GM19351 (cell line): ENCODE measurements around the gene EFCAB11.

Source experiments
- ATAC-seq: cut with Tn5 transposase; IDR thresholded peaks from one replicate; pipeline ENCODE4 v1.9.1; 2021; ENCODE audit warnings: mild to moderate bottlenecking, moderate library complexity; ENCODE audit not compliant: unreplicated experiment

The EFCAB11 gene

DNA sequence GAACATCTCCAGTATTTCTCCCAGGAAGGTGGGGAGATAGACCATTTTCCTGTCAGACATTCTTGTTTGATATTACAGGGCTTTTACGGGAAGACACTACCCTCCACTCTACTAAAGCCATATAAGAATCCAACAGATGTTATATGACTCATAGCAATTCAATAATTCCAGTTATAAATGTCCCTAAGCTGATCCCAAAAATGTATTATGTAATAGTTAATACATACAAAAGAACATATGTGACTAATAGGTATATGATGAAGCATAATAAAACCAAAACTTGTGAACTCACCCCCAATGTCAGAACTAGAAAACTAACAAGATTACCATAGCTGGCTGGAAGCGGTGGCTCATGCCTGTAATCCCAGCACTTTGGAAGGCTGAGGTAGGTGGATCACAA, 84.2 kb downstream of the EFCAB11 start:
- no peak for ATAC-seq

DNA sequence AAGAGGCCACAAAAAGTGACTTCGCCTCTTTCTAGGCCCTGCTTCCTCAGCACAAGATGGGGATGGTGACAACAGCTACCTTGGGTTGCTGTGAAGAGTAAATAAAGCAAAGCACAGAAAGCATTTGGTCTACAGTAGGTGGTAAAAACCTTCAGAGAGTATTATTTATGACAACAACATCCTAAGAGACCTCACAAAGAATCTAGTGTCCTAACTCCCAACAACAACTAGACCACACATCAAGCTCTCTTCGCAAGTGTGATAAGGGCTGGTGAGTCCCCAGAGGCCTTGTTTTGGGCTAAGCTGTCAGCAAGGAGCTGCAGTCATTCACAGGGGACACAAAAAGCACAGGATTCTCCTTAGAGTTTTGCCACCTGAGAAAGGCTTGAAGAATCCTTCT, 84.9 kb downstream of the EFCAB11 start:
- ATAC-seq = no peak

GRCh38 chr14:89866458-89866857, 88.1 kb downstream of the EFCAB11 start:
- no peak for ATAC-seq

DNA sequence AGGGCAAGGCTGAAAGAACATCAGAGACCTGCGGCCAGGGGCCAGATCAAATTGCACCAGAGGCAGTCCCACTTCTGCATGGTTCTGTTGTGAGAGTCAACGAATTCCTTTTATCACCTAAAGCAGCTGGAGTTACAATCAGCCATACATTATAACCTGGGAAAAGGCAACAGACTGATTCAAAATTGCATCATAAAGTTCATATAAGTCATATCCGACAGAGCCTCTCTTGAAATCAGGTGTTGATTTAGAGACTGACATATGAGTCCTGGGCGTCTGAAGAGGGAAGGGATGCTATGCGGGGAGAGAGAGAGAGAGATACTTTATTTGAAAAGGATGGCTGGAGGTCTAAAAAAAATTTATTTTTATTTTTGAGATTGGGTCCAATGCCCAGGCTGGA, 89.4 kb downstream of the EFCAB11 start:
- no peak for ATAC-seq

GRCh38 chr14:89862856-89863255, 91.7 kb downstream of the EFCAB11 start:
- no peak for ATAC-seq

DNA sequence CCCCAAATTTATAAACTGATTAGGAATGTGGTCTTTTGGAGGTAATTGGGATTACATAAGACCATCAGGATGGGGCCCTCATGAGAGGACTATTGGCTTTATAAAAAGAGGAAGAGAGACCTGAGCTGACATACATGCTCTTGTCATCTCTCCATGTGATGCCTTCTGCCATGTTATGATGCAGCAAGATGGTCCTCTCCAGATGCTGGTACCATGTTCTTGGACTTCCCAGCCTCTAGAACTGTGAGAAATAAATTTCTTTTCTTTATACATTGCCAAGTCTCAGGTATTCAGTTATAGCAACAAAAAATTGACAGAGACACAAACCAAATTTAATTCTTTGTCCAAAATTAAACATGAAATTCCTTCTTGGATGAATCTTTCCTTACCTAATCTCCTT, 92.9 kb downstream of the EFCAB11 start:
- ATAC-seq = no peak

DNA sequence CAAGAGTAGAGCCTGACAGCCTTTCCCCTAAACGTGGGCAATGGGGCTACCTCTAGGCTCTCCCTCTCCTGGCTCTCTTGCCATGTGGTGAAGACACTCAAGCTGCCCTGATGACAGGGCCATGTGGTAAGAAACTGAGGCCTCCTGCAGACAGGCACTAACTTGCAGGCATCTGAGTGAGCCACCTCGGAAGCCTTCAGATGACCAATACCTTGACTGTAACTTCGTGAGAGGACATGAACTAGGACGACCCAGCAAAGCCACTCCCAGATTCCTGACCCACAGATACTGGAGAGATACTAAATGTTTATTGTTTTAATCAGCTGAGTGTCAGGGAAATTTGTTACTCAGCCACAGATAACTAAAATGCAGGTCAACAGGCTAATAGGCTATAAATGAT, 96.4 kb downstream of the EFCAB11 start:
- ATAC-seq = no peak

DNA sequence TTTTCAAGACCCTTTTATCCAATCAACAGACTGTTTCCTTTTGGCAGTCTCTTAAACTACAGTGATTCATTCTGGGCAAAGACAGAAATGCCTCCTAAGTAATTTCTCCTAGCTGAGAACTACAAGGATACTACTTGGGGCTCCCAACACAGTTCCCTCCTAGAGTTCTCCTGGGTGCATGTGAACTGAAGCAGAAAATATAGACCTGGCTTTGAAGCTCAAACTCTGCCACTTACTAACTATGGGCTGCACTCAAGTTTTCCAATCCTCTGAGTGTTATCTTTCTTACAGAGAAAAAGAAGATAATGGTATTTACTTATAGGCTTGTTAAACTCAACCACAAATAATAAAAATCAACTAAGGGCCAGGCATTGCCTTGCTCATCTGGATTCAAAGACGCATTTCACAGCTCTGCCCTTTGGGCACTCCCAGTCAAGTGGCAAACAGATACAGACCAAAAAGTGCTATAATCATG, 97.6 kb downstream of the EFCAB11 start:
- no peak for ATAC-seq

DNA sequence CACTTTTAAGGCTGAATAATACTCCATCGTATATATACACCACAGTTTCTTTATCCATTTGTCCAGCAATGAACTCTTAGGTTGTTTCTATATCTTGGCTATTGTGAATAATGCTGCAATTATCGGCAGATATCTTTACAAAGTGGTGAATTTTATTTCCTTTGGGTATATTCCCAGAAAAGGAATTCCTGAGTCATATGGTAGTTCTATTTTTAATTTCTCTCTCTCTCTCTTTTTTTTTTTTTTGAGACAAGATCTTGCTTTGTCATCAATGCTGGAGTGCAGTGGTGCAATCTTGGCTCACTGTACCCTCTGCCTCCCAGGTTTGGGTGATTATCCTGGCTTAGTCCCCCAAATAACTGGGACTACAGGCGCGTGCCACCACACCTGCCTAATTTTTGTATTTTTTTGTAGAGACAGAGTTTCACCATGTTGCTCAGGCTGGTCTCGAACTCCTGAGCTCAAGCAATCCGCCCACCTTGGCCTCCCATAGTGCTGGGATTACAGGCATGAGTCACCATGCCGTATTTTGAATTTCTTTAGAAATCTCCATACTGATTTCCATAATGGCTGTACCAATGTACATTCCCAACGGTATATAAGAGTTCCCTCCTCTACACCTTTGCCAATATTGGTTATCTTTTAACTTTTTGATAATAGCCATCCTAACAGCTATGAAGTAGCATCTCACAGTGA, 98.4 kb downstream of the EFCAB11 start:
- ATAC-seq = no peak

- no peak for ATAC-seq
Measured at GRCh38 chr14:89853936-89854693, 100.4 kb downstream of the EFCAB11 start.

GRCh38 chr14:89851106-89851505, 103.4 kb downstream of the EFCAB11 start:
- ATAC-seq = no peak

DNA sequence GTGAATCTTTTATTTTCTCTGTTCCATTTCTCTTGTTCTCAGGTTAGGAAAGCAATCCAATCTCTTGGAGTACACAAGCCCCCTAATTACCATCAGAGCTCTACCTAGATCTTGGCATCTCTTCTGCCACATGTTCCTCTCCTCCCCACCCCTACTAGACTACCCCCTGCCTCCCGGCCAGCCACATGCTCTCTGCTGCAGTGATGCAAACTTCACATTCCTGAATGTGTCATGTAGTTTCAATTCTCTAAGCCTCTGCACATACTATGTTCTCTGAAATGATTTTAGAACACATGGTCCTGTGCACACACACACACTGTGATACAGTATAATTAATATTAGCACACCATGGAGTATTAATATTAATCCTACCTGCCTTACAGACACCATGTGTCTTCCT, 104.6 kb downstream of the EFCAB11 start:
- ATAC-seq = no peak

GRCh38 chr14:89848165-89848564, 106.4 kb downstream of the EFCAB11 start:
- ATAC-seq = no peak

DNA sequence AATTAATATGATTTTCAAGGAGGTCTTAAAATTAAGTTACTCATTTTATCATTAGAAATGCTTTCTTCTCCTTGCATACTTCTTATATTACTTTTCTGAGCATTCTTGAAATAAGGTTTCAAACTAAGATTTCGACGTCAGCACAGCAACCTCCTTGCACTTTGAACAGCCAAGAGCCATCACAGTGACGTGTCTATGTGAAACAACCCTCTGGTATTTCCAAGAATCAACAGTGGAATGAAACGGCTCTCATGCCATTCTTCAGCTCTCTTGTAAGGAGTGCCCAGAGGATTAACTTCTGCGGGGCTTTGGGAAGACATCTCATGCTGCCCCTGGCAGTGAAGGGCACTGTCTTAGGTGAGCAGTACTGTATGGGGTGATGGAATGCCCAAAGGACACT, 109.2 kb downstream of the EFCAB11 start:
- no peak for ATAC-seq

DNA sequence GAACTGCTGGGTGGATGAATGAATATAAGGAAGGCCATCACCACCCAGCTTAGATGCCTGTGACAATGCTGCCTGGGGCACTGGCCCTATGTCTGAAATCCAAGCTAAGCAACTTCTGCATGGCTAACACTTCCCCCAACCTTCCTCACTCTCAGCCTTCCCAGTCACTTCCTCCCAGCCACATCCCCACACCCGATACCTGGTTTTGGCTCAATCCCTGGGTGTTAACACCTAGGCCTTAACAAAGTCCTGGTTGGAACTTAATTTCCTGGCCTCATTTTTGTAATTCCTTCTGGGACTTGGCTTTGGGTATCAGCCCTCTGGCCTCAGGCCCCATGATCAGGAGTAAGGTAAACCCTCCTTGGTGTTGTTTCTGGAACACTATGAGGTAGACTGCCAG, 110.0 kb downstream of the EFCAB11 start:
- no peak for ATAC-seq

- no peak for ATAC-seq
Measured at GRCh38 chr14:89842837-89843236, 111.7 kb downstream of the EFCAB11 start.

GRCh38 chr14:89841851-89842250, 112.7 kb downstream of the EFCAB11 start:
- no peak for ATAC-seq

DNA sequence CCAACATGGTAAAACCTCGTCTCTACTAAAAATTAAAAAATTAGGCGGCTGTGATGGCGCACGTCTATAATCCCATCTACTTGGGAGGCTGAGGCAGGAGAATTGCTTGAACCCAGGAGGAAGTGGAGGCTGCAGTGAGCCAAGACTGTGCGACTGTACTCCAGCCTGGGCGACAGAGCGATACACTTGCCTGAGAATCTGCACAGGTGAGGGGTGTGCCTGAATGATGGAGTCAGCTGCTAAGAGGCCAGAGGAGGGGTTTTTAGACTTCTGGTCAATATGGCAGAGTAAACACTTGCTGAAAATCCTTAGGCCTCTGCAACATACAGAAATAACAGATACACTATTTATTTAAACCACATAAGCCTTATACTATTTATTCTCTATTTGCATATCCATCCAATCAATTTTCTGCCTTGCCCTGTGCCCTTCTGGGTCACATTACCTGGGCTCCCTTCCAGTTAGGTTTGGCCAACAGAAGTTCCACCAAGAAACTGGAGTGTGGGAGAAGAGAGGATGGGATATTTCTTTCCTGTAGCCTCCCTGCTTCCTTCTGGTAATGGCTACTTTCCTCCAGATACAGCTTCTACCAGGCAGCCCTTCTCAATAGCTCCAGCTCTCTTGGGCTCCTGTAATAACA, 117.6 kb downstream of the EFCAB11 start:
- ATAC-seq = no peak

DNA sequence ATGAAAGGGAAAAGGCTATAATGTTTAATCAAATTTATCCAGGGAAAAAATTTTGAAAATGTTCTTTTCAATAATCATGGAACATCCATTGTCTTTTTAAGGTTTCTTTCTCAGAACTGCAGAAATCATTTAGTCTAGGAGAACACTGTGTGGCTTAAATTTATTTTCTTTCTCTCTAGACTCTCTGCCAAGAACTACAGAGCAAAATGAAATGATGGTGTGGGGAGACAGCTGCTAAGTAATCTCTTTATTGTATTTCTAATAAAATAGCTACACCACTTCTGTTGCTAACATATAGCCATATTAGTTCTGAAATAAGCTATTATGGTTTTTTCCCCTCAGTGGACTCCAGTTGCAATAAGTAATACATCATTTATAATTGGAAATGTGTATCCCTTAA, 120.9 kb downstream of the EFCAB11 start:
- no peak for ATAC-seq

DNA sequence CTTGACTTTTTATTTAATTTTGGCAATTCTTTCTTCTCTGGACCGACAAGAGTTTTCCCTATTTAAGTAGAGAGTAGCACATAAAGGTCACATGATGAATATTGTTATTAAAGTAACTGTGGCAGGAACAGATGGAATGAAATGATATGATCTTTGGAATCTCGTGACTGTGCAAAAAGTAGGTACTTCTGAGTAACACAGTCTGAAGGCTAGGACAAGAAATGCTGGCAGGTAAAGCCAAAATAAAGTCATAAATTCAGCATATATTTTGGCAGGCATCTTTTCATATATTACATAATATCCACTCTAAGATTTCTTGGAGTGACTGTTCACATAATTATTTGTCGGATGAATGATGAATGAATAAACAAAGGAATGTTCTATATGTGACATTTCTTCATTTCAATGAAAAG, 121.4 kb downstream of the EFCAB11 start:
- ATAC-seq = no peak

DNA sequence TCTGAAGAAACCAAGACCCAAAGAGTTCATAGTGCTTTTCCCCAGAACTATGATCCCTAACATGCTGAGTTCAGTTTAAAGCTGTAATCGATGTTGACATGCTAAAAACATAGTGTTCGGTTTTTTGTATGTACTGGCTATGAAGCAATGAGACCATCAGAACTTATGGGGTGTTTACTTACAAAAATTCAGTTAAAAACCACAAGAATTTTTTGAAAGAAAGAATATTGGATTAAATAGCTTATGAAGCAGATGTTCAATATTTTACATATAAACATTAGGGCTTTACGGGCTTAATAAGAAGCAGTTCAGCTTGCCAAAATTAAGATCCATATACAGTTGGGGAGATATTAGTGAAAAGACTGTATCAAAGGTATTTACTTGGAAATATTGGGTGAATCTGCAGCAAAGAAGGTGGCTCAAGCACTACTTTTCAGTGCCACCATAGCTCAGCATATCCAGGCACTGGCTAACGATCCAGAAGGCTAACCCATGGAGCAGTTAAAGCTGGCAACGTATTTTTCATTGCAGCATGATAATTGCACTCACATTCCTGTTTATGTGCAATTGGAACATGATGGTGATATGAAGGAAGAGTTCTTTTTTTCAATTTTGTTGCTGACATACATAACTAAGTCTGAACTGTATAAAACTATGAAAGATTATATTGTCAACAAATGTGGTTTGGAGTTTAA, 125.9 kb downstream of the EFCAB11 start:
- ATAC-seq = no peak
